ENCODE measurements around the gene MALAT1. TPM values are rescaled to one million over a fixed set of nuclear protein-coding genes. Genes with fewer than 3 reads are reported as not detected.

MALAT1 gene
- total and polyA plus RNA-seq, 2 of the 13 experiments (the other 11 are each of a cell fraction or from before 2014, with no cell fraction given): 143 to 1,237 TPM

DNA sequence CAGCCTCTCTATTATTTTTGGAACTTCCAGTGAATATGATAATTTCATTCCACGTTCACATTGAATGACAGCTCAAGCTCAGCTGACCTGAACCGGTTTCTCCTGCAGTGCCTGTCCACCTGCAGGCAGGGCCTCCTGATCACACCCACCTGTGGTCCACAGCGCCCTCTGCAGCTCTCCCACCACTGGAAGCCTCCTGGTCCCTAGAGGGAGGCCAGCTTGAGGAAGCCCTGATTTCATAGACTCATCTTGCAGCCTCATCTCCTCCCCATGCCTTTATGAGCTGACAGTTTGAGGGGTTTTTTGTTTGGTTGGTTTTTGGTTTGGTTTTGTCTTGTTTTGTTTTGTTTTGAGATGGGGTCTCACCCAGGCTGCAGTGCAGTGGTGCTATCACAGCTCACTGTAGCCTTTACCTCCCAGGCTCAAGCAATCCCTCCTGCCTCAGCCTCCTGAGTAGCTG, 29.9 kb upstream of the MALAT1 start (continued):
- TF ChIP-seq SALL1 (CRISPR knock-in tag; IDR thresholded peaks at IDR 0.05): peak; percentile 64
- no peak for TF ChIP-seq ZNF136 (CRISPR knock-in tag; IDR thresholded peaks at IDR 0.05; ENCODE audit: low read depth)
- TF ChIP-seq, protein P1, sequence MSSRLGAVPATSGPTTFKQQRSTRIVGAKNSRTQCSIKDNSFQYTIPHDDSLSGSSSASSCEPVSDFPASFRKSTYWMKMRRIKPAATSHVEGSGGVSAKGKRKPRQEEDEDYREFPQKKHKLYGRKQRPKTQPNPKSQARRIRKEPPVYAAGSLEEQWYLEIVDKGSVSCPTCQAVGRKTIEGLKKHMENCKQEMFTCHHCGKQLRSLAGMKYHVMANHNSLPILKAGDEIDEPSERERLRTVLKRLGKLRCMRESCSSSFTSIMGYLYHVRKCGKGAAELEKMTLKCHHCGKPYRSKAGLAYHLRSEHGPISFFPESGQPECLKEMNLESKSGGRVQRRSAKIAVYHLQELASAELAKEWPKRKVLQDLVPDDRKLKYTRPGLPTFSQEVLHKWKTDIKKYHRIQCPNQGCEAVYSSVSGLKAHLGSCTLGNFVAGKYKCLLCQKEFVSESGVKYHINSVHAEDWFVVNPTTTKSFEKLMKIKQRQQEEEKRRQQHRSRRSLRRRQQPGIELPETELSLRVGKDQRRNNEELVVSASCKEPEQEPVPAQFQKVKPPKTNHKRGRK (CRISPR knock-in tag; IDR thresholded peaks at IDR 0.05): no peak
- TF ChIP-seq CBX1 (IDR thresholded peaks at IDR 0.05; ENCODE audit: low read depth): peak; percentile 68
- TF ChIP-seq ZNF20 (CRISPR knock-in tag; IDR thresholded peaks at IDR 0.05): no peak
- no peak for TF ChIP-seq ZNF670 (CRISPR knock-in tag; IDR thresholded peaks at IDR 0.05; ENCODE audit: borderline replicate concordance)
- TF ChIP-seq RORA (CRISPR knock-in tag; IDR thresholded peaks at IDR 0.05): no peak
- no peak for TF ChIP-seq ZNF24 (IDR thresholded peaks at IDR 0.05)
- TF ChIP-seq, protein P2, sequence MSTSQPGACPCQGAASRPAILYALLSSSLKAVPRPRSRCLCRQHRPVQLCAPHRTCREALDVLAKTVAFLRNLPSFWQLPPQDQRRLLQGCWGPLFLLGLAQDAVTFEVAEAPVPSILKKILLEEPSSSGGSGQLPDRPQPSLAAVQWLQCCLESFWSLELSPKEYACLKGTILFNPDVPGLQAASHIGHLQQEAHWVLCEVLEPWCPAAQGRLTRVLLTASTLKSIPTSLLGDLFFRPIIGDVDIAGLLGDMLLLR (CRISPR knock-in tag; IDR thresholded peaks at IDR 0.05): no peak
- no peak for TF ChIP-seq SETDB1 (CRISPR knock-in tag; IDR thresholded peaks at IDR 0.05; ENCODE audit: borderline replicate concordance)
- TF ChIP-seq NFATC3 (CRISPR knock-in tag; IDR thresholded peaks at IDR 0.05): no peak
- no peak for TF ChIP-seq NBN (conservative IDR thresholded peaks at IDR 0.05)
- TF ChIP-seq, protein P3, sequence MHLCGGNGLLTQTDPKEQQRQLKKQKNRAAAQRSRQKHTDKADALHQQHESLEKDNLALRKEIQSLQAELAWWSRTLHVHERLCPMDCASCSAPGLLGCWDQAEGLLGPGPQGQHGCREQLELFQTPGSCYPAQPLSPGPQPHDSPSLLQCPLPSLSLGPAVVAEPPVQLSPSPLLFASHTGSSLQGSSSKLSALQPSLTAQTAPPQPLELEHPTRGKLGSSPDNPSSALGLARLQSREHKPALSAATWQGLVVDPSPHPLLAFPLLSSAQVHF (CRISPR knock-in tag; IDR thresholded peaks at IDR 0.05): no peak
- no peak for TF ChIP-seq MTA1 (CRISPR knock-in tag; IDR thresholded peaks at IDR 0.05; ENCODE audit: borderline replicate concordance)
- TF ChIP-seq, protein P4, sequence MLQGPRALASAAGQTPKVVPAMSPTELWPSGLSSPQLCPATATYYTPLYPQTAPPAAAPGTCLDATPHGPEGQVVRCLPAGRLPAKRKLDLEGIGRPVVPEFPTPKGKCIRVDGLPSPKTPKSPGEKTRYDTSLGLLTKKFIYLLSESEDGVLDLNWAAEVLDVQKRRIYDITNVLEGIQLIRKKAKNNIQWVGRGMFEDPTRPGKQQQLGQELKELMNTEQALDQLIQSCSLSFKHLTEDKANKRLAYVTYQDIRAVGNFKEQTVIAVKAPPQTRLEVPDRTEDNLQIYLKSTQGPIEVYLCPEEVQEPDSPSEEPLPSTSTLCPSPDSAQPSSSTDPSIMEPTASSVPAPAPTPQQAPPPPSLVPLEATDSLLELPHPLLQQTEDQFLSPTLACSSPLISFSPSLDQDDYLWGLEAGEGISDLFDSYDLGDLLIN (CRISPR knock-in tag; IDR thresholded peaks at IDR 0.05; ENCODE audit: borderline replicate concordance): no peak
- peak; percentile 29; the same call in 1 of the 2 replicates for TF ChIP-seq FOXA3 (CRISPR knock-in tag; IDR thresholded peaks at IDR 0.05)
- TF ChIP-seq ZFP41 (CRISPR knock-in tag; IDR thresholded peaks at IDR 0.05; ENCODE audit: borderline replicate concordance): no peak
- no peak for TF ChIP-seq PCBP1 (IDR thresholded peaks at IDR 0.05; ENCODE audit: borderline replicate concordance, low read depth, low read length)
- TF ChIP-seq FOXC1 (CRISPR knock-in tag; IDR thresholded peaks at IDR 0.05; ENCODE audit: borderline replicate concordance): no peak
- no peak for TF ChIP-seq LRRFIP1 (CRISPR knock-in tag; conservative IDR thresholded peaks at IDR 0.05)
- no peak for TF ChIP-seq TAF15 (IDR thresholded peaks at IDR 0.05; ENCODE audit: low read depth, low read length, poor library complexity, severe bottlenecking)
- TF ChIP-seq, protein P5, sequence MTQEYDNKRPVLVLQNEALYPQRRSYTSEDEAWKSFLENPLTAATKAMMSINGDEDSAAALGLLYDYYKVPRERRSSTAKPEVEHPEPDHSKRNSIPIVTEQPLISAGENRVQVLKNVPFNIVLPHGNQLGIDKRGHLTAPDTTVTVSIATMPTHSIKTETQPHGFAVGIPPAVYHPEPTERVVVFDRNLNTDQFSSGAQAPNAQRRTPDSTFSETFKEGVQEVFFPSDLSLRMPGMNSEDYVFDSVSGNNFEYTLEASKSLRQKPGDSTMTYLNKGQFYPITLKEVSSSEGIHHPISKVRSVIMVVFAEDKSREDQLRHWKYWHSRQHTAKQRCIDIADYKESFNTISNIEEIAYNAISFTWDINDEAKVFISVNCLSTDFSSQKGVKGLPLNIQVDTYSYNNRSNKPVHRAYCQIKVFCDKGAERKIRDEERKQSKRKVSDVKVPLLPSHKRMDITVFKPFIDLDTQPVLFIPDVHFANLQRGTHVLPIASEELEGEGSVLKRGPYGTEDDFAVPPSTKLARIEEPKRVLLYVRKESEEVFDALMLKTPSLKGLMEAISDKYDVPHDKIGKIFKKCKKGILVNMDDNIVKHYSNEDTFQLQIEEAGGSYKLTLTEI (CRISPR knock-in tag; conservative IDR thresholded peaks at IDR 0.05): no peak

All from HepG2 (cell line).